ENCODE results near the gene EP300. TPM values are rescaled to one million over a fixed set of nuclear protein-coding genes. Genes with fewer than 3 reads are reported as not detected.

EP300 gene
- total RNA-seq, 1 donor from 2014 or later, result 37.4 TPM

GRCh38 chr22:41191467-41191866, 99.1 kb downstream of the EP300 start:
- Histone ChIP-seq H3K4me3 (ENCODE audit: low read depth, low read length) (no peak overlapping the region), H3K27me3 (ENCODE audit: control insufficient read depth, insufficient read depth, low read length) (no peaks in the 10 kb centered on the region), H3K36me3 (ENCODE audit: control insufficient read depth, insufficient read depth, low read length) (no peaks in the 10 kb centered on the region)
- no peak for TF ChIP-seq CTCF (IDR thresholded peaks at IDR 0.05; ENCODE audit: insufficient read depth, low read length, poor library complexity, severe bottlenecking)
- no peak for DNase-seq (ENCODE audit: low read depth)

GRCh38 chr22:41193829-41194228, 101.4 kb downstream of the EP300 start:
- no peak overlapping the region for H3K4me3 ChIP-seq (ENCODE audit: low read depth, low read length)
- H3K36me3 ChIP-seq (ENCODE audit: control insufficient read depth, insufficient read depth, low read length), result no peaks in the 10 kb centered on the region
- H3K27me3 ChIP-seq (ENCODE audit: control insufficient read depth, insufficient read depth, low read length), result peaks cover 7% of the 10 kb centered on the region
- no peak for TF ChIP-seq CTCF (IDR thresholded peaks at IDR 0.05; ENCODE audit: insufficient read depth, low read length, poor library complexity, severe bottlenecking)
- DNase-seq (ENCODE audit: low read depth), result no peak

- Histone ChIP-seq H3K4me3 (ENCODE audit: low read depth, low read length) (peak overlapping the region; percentile 65), H3K27me3 (ENCODE audit: control insufficient read depth, insufficient read depth, low read length) (peaks cover 7% of the 10 kb centered on the region), H3K36me3 (ENCODE audit: control insufficient read depth, insufficient read depth, low read length) (no peaks in the 10 kb centered on the region)
- no peak for DNase-seq (ENCODE audit: low read depth)
- TF ChIP-seq CTCF (IDR thresholded peaks at IDR 0.05; ENCODE audit: insufficient read depth, low read length, poor library complexity, severe bottlenecking), result no peak
Measured at GRCh38 chr22:41197038-41197972, 104.9 kb downstream of the EP300 start.

- DNase-seq (ENCODE audit: low read depth), result no peak
- Histone ChIP-seq H3K4me3 (ENCODE audit: low read depth, low read length) (peak overlapping the region; percentile 65), H3K27me3 (ENCODE audit: control insufficient read depth, insufficient read depth, low read length) (peaks cover 7% of the 10 kb centered on the region), H3K36me3 (ENCODE audit: control insufficient read depth, insufficient read depth, low read length) (no peaks in the 10 kb centered on the region)
- no peak for TF ChIP-seq CTCF (IDR thresholded peaks at IDR 0.05; ENCODE audit: insufficient read depth, low read length, poor library complexity, severe bottlenecking)
Measured at GRCh38 chr22:41198027-41198580, 105.7 kb downstream of the EP300 start.

GRCh38 chr22:41201141-41201540, 108.7 kb downstream of the EP300 start:
- no peak for DNase-seq (ENCODE audit: low read depth)

More at GRCh38 chr22:41201141-41201540, 108.7 kb downstream of the EP300 start:
- Histone ChIP-seq H3K4me3 (ENCODE audit: low read depth, low read length) (no peak overlapping the region), H3K36me3 (ENCODE audit: control insufficient read depth, insufficient read depth, low read length) (no peaks in the 10 kb centered on the region), H3K27me3 (ENCODE audit: control insufficient read depth, insufficient read depth, low read length) (peaks cover 7% of the 10 kb centered on the region)
- TF ChIP-seq CTCF (IDR thresholded peaks at IDR 0.05; ENCODE audit: insufficient read depth, low read length, poor library complexity, severe bottlenecking), result no peak

All from kidney epithelial cell (primary cell).